Posterior cingulate gyrus (tissue), 11 donors: ENCODE measurements around the gene TNFRSF21.
"Not testable (repeated sequence)": the region's sequence is repeated elsewhere in the genome, so short reads cannot be mapped to it uniquely, and the experiment has no call there.

Source experiments
- DNase-seq, 10 donors: peaks; one replicate each; pipeline versions ENCODE4 v3.0.0 to v3.0.0-alpha.2; 2020 to 2021; ENCODE audit warnings: mixed read lengths in 3 of 10
- intact Hi-C: fragments of 100-400 bp; cut with DNase I; formaldehyde crosslinking; loops from one replicate; pipeline ENCODE4 v1.15.1; 2023

The TNFRSF21 gene

DNA sequence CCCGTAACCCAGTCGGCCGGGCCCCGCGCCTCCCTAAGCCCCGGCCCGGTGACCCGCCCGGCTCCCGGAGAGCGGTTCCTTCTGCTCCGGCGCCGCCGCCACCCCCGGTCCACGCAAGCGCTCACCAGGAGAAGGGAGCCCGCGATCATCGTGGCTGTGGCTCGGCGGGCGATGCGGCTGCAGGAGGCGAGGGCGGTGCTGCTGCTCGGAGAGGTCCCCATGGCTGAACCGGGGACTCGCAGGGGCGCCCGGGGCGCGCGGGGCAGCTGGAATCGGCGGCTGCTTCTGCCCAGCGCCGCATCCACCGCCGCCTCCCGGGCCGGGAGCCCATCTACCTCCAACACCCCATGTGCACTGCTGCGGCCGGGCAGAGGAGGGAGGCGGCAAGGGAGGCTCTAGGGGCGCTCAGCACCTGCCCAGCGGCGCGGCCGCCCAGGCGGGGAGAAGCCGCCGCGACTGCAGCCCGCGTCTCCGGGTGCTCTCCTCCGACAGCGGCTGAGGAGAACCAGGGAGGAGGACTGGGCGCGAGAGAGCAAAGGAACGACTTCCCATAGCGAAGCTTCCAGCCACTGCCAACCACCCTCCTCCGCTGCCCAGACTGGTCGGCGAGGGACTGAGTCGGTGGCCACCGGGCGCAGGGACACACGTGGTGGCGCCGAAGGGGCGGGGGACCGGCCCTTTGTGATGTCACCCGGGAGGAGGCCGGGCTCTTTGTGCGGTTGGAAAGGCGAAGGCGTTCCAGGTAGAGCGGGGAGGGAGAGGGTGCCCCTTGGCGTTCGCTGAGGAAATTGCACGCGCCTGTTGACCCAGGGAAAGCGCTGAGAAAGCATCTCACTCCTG lies at the start of gene TNFRSF21:
Gene TNFRSF21 (minus strand): TSS at position 615 of the 840 bp plus-strand sequence. CDS start 394 bp downstream, at position 221.
- peak; percentile 91 to 99 (median 95) for DNase-seq
- intact Hi-C loops = loop anchor here (1.0 to 10.0 kb wide), 3 partner anchors 65 to 462 kb away; no protein-coding TSS in a partner anchor

- intact Hi-C loops = no loop called here
- DNase-seq = no peak
Observed at GRCh38 chr6:47358440-47359225, 48.9 kb upstream of the TNFRSF21 start.

DNA sequence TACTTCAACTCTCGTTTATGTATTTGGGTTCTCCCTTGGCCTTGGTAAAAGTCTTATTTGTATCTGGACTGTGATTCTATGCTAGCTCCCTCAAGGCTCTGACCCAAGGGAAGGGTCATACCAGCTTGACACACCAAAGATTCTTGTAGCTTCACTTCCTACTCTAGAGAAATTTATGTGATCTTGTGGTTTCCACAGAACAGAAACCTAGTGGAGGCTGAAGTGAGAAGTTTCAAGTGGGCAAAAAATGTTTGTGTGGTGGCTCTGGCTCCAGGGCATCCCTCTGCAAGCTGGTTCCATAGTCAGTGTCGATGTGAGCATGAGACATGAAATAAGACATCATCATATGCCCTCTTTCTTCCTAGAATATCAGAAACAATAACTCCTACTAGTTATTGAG lies 48.1 kb upstream of the TNFRSF21 start:
- DNase-seq = no peak
- intact Hi-C loops = no loop called here

DNA sequence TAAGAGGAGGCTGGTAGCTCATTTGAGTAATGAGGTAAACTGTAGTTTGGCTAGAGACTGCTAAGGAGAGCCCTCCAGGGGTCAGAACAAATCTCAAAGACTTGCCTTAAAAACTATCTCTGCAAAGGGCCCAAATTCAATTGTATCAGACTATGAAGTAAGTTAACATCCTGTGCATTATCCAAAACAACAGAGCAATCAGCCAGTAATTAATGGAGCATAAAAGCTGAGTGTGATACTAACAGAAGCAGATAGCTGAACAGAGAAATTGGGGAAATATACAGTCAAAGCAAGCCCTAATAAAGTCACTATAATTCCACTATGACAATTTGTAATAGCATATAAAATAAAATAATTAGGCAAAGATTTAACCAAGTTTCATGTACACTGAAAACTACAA lies 45.8 kb upstream of the TNFRSF21 start:
- intact Hi-C loops = no loop called here
- no peak for DNase-seq

GRCh38 chr6:47353871-47354270 lies 44.2 kb upstream of the TNFRSF21 start:
- no peak for DNase-seq
- intact Hi-C loops = no loop called here

DNA sequence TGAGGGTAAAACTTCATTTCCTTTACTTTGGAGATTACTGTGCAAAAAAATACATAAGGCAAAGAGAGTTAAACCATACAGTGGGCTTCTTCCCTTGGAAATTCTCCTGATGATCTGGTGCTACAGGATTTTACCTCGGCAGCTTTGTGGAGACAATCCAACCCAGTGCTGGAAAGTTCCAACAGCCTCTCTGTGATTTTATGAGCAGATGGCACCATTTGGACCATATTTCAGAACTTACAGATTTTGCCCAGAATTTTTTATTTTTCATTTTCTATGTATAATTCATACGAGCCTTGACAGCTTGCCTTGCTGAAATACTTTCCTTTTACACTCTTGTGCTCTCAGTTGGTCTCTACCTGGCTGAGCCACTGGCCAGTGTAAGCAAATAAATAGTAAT lies 43.3 kb upstream of the TNFRSF21 start:
- DNase-seq = no peak
- intact Hi-C loops = no loop called here

GRCh38 chr6:47352194-47352920 lies 42.7 kb upstream of the TNFRSF21 start:
- intact Hi-C loops = no loop called here
- no peak for DNase-seq

DNA sequence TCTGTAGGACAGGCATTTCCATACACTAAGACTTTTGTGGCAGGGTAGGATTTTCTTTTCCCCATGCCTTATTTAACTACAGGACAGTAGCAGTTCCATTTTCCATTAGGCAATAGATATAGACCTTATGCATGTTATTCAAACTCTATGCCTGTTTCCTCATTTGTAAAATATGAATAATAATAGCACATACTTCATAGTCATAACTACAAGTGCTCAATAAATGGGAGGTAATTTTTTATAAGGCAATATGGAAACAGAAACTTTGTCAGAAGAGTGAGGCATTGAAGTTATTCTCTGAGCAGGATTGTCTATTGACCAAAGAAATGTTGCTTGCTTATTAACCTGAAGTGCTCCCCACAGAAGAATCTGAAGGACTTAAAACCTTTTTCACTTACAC lies 41.9 kb upstream of the TNFRSF21 start:
- DNase-seq = no peak
- intact Hi-C loops = no loop called here

DNA sequence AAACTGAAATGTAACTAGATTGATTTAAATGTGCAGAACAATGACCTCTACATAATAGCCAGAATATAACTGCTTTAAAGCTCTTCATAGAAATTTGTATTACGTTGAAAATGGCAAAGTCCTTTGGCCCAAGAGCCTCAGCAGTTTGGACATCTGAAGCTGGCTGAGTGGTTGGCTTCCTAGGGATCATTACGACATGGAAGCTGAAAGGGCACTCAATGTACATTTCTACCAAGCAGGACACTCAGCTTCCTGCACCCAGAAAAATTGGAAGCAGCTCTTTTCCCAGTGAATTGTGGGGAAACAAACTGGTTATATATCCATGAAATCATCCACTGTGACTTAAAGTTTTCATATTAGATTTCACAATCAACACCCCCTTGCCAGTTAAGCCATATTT lies 40.2 kb upstream of the TNFRSF21 start:
- intact Hi-C loops = no loop called here
- DNase-seq = no peak

DNA sequence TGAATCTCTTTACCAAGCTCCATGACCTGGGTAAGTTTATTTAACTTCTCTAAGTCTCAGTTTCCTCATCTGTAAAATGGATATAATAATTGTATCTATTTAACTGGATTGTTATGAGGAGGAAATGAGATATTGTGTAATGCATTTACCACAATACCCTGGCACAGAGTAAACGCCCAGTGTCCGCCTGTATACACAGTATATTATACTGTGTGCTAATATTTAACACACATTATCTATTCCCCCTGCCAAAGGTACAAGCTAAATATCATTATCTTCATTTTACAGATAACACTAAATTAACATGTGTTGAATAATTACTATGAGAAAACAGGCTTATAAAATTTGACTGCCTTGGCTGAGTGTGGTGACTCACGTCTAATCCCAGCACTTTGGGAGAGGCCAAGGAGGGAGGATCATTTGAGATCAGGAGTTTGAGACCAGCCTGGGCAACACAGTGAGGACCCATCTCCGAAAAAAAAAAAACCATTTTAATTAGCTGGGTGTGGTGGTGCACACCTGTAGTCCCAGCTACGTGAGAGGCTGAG lies 38.7 kb upstream of the TNFRSF21 start:
- intact Hi-C loops = no loop called here
- no peak for DNase-seq

- intact Hi-C loops = no loop called here
- DNase-seq = no peak
Observed at GRCh38 chr6:47345761-47346160, 36.1 kb upstream of the TNFRSF21 start.

DNA sequence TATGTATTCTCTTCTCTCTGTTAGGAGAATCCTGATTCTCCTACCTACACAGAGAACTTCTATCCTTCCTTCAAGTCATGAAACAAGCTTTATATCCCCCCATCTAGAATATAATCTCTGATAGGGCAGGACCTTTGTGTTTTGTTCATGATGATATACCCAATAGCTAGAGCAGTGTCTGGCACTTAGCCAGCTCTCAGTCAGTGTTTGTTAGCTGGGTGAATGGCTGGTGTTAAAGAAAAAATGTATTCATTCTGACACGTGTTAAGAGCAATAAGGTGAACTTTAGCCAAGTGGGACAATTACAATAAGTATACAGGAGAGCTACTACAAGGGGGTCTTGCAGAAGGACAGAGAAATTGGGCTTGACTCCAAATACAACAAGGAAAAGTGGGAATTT lies 34.3 kb upstream of the TNFRSF21 start:
- intact Hi-C loops = no loop called here
- DNase-seq = no peak

- intact Hi-C loops = no loop called here
Observed at GRCh38 chr6:47343600-47343999, 33.9 kb upstream of the TNFRSF21 start.

GRCh38 chr6:47342824-47343223 lies 33.1 kb upstream of the TNFRSF21 start:
- intact Hi-C loops = no loop called here
- DNase-seq = no peak

More at GRCh38 chr6:47343600-47343999, 33.9 kb upstream of the TNFRSF21 start:
- no peak for DNase-seq

DNA sequence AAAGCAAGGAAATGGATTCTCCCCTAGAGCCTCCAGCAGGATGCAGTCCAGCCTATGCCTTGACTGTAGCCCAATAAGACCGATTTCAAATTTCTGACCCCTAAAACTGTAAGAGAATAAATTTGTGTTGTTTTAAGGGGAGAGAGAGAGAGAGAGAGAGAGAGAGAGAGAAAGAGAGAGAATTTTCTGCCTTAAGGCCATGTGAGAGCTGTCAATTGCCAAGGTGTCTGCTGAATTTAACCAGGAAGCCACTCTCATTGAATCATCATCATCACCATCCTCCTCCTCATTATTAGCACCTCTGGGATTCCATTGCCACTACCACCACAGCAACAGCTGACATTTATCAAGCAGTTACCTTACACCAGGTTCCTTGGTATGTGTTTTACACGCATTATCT lies 27.8 kb upstream of the TNFRSF21 start:
- no peak for DNase-seq

DNA sequence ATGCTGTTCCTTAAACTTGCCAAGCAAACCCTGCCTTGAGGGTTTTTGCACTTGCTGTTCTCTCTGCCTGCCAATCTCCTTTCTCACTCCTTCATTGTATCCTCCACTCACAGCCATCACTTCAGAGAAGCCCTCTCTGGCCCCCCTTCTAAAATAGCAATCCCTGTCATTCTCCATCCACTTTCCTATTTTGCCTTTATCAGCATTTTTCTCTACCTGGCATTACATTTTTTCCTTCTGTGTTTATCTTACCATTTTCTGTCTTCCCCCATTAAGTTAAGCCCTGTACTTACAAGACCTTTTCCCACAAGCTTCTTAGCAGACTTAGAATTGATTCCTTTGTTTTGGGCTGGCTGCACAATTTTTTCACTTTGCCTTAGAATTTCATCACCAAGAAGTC lies 26.6 kb upstream of the TNFRSF21 start:
- intact Hi-C loops = no loop called here
- no peak for DNase-seq

More for the DNA sequence above, 27.8 kb upstream of the TNFRSF21 start:
- intact Hi-C loops = no loop called here

- intact Hi-C loops = no loop called here
- DNase-seq = no peak
Observed at GRCh38 chr6:47335466-47335865, 25.8 kb upstream of the TNFRSF21 start.

DNA sequence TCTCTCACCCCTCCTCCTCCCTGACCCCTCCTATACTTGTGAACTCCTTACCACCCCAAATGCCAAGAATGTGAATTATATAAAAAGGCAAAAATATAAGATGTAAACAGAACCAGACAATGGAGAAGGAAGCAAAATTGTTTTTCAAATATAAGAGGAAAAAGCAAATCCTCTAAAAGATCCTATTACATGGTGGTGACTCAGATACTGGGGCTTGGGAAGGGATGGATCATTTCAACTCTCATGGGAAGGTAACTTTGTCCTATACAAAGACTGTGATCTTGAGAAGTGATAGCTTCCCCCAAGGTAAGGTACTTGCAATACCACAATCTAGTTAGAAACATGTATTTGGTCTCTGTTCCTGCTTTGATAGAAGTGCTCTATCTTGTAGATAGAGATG lies 24.6 kb upstream of the TNFRSF21 start:
- intact Hi-C loops = no loop called here

DNA sequence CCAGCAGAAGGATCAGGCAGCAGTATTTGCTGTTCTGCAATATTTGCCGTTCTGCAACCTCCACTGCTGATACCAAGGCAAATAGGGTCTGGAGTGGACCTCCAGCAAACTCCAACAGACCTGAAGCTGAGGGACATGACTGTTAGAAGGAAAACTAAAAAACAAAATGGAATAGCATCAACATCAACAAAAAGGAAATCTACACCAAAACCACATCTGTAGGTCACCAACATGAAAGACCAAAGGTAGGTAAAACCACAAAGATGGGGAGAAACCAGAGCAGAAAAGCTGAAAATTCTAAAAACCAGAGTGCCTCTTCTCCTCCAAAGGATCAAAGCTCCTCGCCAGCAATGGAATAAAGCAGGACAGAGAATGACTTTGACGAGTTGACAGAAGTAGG lies 18.9 kb upstream of the TNFRSF21 start:
- intact Hi-C loops, DNase-seq: not testable (repeated sequence)

More for the DNA sequence above, 24.6 kb upstream of the TNFRSF21 start:
- DNase-seq = no peak

- intact Hi-C loops, DNase-seq: not testable (repeated sequence)
Observed at GRCh38 chr6:47328139-47328538, 18.4 kb upstream of the TNFRSF21 start.

GRCh38 chr6:47323887-47324286 lies 14.2 kb upstream of the TNFRSF21 start:
- intact Hi-C loops = no loop called here
- DNase-seq = no peak
